Small intestine (tissue), 7 donors: ENCODE results near the gene SORBS1. TPM values are rescaled to one million over a fixed set of nuclear protein-coding genes. Genes with fewer than 3 reads are reported as not detected.
A peak's percentile ranks its signal among the peaks of the same experiment; 100 is the strongest.

Experiments
- DNase-seq, 2 donors: peaks; one replicate each; pipeline versions ENCODE4 v3.0.0 to v3.0.0-alpha.2; 2013
- FAIRE-seq: peaks from 2 replicates; lab custom pipeline; 2012; peaks lifted over from hg19 to GRCh38; lab: Jason Lieb, UNC
- H3K27ac ChIP-seq, 3 donors: one replicate each; pipeline ENCODE4 v1.5.1; 2013; ENCODE audit warnings: low read length in 2 of 3, mild to moderate bottlenecking in 2 of 3, control low read depth in 1 of 3, inconsistent platforms in 1 of 3, low read depth in 1 of 3, moderate library complexity in 1 of 3
- H3K27me3 ChIP-seq, 3 donors: one replicate each; pipeline ENCODE4 v1.6.1; 2013; ENCODE audit warnings: low read length in 3 of 3, inconsistent platforms in 1 of 3; ENCODE audit not compliant: control insufficient read depth in 3 of 3, insufficient read depth in 3 of 3
- H3K36me3 ChIP-seq, 3 donors: one replicate each; pipeline ENCODE4 v1.6.1; 2013; ENCODE audit warnings: low read length in 3 of 3, inconsistent platforms in 1 of 3, low read depth in 1 of 3, mild to moderate bottlenecking in 1 of 3, moderate library complexity in 1 of 3; ENCODE audit not compliant: control insufficient read depth in 3 of 3, insufficient read depth in 2 of 3
- H3K4me1 ChIP-seq, 3 donors: one replicate each; pipeline ENCODE4 v1.6.1; 2013; ENCODE audit warnings: low read length in 2 of 3, inconsistent platforms in 1 of 3, low read depth in 1 of 3, mild to moderate bottlenecking in 1 of 3, moderate library complexity in 1 of 3; ENCODE audit not compliant: control insufficient read depth in 3 of 3, insufficient read depth in 2 of 3
- H3K4me3 ChIP-seq, 3 donors: one replicate each; pipeline ENCODE4 v1.5.1; 2013; ENCODE audit warnings: low read length in 3 of 3, control low read depth in 1 of 3, inconsistent platforms in 1 of 3, low read depth in 1 of 3, mild to moderate bottlenecking in 1 of 3, moderate library complexity in 1 of 3
- H3K9me3 ChIP-seq, 2 donors: one replicate each; pipeline ENCODE4 v1.6.1; 2013; ENCODE audit warnings: low read depth in 1 of 2, low read length in 1 of 2; ENCODE audit not compliant: control insufficient read depth in 2 of 2, insufficient read depth in 1 of 2
- WGBS, 3 donors: extraction: QIAGEN DNeasy Blood & Tissue Kit; methylation state at CpG; one replicate each; pipeline ENCODE4 v1.1.7; 2013; 5-methylcytosine and 5-hydroxymethylcytosine counted together
- polyA plus RNA-seq, 4 donors: library from polyadenylated mRNA; stranded (reverse) in 3 of 4; unstranded in 1 of 4; fragments of 200-250 nt in 3 of 4; fragments of 120-200 nt in 1 of 4; gene quantifications; one replicate each; pipeline versions ENCODE4 v1.2.1 to v1.2.3, GENCODE V29; 2013
- donor health status: healthy with polysubstance abuse.
- donor health status: control.
- donor health status: control.
- donor health status: Bipolar disorder and iron deficiency.
- donor health status: healthy.

Gene SORBS1
- polyA plus RNA-seq, 4 donors, result 4.9 to 35.5 (median 20.1) TPM

GRCh38 chr10:95308389-95309302 lies 252.5 kb downstream of the SORBS1 start:
- H3K9me3 ChIP-seq, result no peaks in the 10 kb centered on the region
- peaks cover 0 to 8% (median 6%) of the 10 kb centered on the region in 3 donors for H3K4me1 ChIP-seq
- 32 to 42% (median 34%) methylated on average over 8 of the region's 8 CpGs for WGBS, 3 donors
- H3K27ac ChIP-seq, result peak overlapping the region in 1 of 3 donors; percentile 81
- FAIRE-seq, result no peak
- DNase-seq, result peak in 1 of 2 donors; percentile 79
- H3K36me3 ChIP-seq, result peaks cover 0 to 3% (median 0%) of the 10 kb centered on the region in 3 donors
- H3K4me3 ChIP-seq, result no peak overlapping the region
- H3K27me3 ChIP-seq, result no peaks in the 10 kb centered on the region

GRCh38 chr10:95306851-95307250 lies 254.3 kb downstream of the SORBS1 start:
- FAIRE-seq (no peak), DNase-seq (no peak)
- Histone ChIP-seq H3K36me3 (peaks cover 0 to 2% (median 0%) of the 10 kb centered on the region in 3 donors), H3K27ac (no peak overlapping the region), H3K4me1 (peaks cover 0 to 12% (median 6%) of the 10 kb centered on the region in 3 donors), H3K4me3 (no peak overlapping the region), H3K9me3 (no peaks in the 10 kb centered on the region), H3K27me3 (no peaks in the 10 kb centered on the region)
- 0 to 54% (median 52%) methylated on average over 1 of the region's 1 CpG for WGBS, 3 donors

DNA sequence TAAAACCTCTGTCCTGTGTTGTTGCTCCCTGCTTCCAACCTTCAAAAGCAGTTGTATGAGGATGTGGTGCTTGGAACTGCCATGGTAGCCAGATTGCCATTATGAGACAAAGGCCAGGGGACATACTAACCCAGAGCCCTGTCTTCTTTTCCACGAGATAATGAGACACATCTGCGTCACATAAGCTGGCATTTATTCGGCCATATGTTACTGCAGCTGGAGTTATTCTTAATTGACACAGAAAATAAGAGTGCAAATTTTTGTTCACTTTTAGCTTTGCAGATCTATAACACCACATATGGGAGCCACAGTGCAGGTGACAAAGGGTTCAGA lies 254.9 kb downstream of the SORBS1 start:
- H3K4me3 ChIP-seq, result no peak overlapping the region
- H3K9me3 ChIP-seq, result no peaks in the 10 kb centered on the region
- WGBS, 3 donors, result 71 to 82% (median 73%) methylated on average over 3 of the region's 3 CpGs
- DNase-seq (no peak), FAIRE-seq (no peak)
- H3K27me3 ChIP-seq, result no peaks in the 10 kb centered on the region
- peaks cover 0 to 2% (median 0%) of the 10 kb centered on the region in 3 donors for H3K36me3 ChIP-seq
- H3K27ac ChIP-seq, result no peak overlapping the region
- peaks cover 0 to 12% (median 6%) of the 10 kb centered on the region in 3 donors for H3K4me1 ChIP-seq

- no peaks in the 10 kb centered on the region for H3K27me3 ChIP-seq
- no peak for DNase-seq
- no peak for FAIRE-seq
- H3K36me3 ChIP-seq, result no peaks in the 10 kb centered on the region
- no peak overlapping the region for H3K27ac ChIP-seq
- H3K9me3 ChIP-seq, result no peaks in the 10 kb centered on the region
- H3K4me1 ChIP-seq, result peaks cover 0 to 12% (median 6%) of the 10 kb centered on the region in 3 donors
- 18 to 55% (median 32%) methylated on average over 10 of the region's 10 CpGs for WGBS, 3 donors
- no peak overlapping the region for H3K4me3 ChIP-seq
Observed at GRCh38 chr10:95305606-95306317, 255.4 kb downstream of the SORBS1 start.

DNA sequence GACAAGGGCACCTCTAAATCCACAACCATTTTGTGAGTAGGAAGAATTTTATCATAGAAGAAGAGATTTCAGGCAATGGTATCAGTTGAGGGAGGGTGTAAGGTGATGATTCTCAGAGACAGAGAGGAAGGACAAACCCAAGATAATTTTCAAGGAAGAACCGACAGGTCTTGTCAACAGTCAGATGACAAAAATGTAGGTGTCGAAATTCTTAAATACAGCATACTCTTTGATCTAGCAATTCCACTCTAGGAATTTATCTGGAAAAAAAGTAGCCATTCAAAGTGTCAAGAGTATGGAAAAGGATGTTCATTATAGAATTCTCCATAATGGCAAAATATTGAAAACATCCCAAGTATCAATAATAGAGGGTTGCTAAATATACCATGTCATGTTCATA lies 256.2 kb downstream of the SORBS1 start:
- no peaks in the 10 kb centered on the region for H3K9me3 ChIP-seq
- no peaks in the 10 kb centered on the region for H3K36me3 ChIP-seq
- H3K4me3 ChIP-seq, result no peak overlapping the region
- no peak overlapping the region for H3K27ac ChIP-seq
- DNase-seq (no peak), FAIRE-seq (no peak)
- H3K27me3 ChIP-seq, result no peaks in the 10 kb centered on the region
- WGBS, 3 donors, result 79 to 85% (median 83%) methylated on average over 2 of the region's 2 CpGs
- H3K4me1 ChIP-seq, result peaks cover 0 to 12% (median 2%) of the 10 kb centered on the region in 3 donors

DNA sequence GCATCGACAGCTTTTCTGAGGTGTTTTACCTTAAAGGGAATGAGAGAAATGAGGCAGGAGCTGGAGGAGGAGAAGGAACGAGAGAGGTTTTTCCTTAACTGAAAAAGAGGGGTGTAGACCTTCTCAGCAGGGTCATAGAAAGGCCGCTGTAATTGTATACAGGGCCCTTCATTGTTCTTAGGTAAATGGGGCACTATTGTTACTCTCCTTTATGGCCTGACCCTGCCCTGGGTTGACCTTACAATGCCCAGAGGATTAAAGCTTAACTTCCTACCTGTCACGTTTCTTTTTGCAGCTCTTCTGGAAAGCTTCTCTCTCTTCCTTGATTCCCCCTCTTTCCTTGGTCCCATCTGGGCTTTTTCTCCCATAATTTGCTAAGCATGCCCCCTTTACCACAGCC lies 256.7 kb downstream of the SORBS1 start:
- 69 to 78% (median 71%) methylated on average over 4 of the region's 4 CpGs for WGBS, 3 donors
- H3K36me3 ChIP-seq, result no peaks in the 10 kb centered on the region
- no peaks in the 10 kb centered on the region for H3K9me3 ChIP-seq
- H3K27ac ChIP-seq, result no peak overlapping the region
- H3K27me3 ChIP-seq, result no peaks in the 10 kb centered on the region
- H3K4me3 ChIP-seq, result no peak overlapping the region
- FAIRE-seq (no peak), DNase-seq (no peak)
- peaks cover 0 to 12% (median 2%) of the 10 kb centered on the region in 3 donors for H3K4me1 ChIP-seq

DNA sequence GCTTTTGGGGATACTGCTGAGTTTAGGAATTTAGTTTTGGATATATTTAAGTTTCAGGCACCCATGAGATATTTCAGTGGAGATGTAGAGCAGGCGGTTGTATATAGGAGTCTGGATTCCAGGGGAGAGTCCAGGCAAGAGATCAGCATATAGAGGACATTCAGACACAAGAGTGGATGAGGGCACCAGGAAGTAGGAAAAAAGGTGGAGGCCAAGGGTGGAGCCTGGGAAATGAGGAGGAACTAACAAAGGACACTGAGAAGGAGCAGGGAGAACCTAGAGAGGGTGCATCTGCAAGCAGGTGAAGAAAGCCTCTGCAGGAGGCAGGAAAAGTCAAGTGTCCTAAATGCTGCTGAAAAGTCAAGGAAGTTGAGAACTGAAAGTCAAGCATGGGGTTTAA lies 257.2 kb downstream of the SORBS1 start:
- no peak overlapping the region for H3K27ac ChIP-seq
- H3K4me1 ChIP-seq, result peaks cover 0 to 10% (median 2%) of the 10 kb centered on the region in 3 donors
- no peaks in the 10 kb centered on the region for H3K36me3 ChIP-seq
- H3K27me3 ChIP-seq, result no peaks in the 10 kb centered on the region
- DNase-seq (peak in 1 of 2 donors; percentile 41), FAIRE-seq (no peak)
- H3K9me3 ChIP-seq, result no peaks in the 10 kb centered on the region
- no peak overlapping the region for H3K4me3 ChIP-seq
- 84 to 96% (median 89%) methylated on average over 1 of the region's 1 CpG for WGBS, 3 donors

- DNase-seq, result no peak
- Histone ChIP-seq H3K4me1 (peaks cover 0 to 10% (median 2%) of the 10 kb centered on the region in 3 donors), H3K4me3 (no peak overlapping the region), H3K27ac (no peak overlapping the region), H3K9me3 (no peaks in the 10 kb centered on the region), H3K27me3 (no peaks in the 10 kb centered on the region), H3K36me3 (no peaks in the 10 kb centered on the region)
- 78 to 93% (median 87%) methylated on average over 8 of the region's 8 CpGs for WGBS, 3 donors
- no peak for FAIRE-seq
Observed at GRCh38 chr10:95303535-95303934, 257.6 kb downstream of the SORBS1 start.
